GM13977 (cell line): ENCODE measurements around the gene CABP1.
A peak's percentile ranks its signal among the peaks of the same experiment; 100 is the strongest.

Experiments
- DNase-seq: peaks from one replicate; pipeline ENCODE4 v3.0.0; 2012; ENCODE audit warnings: low spot score
- in situ Hi-C: fragments of 300-500 bp; cut with MboI; formaldehyde crosslinking; loops from one replicate; pipeline ENCODE4 v1.12.0; 2022; ENCODE audit warnings: low sequenced_read_pairs, low pct_unique_long_range_greater_than_20kb, mixed read lengths, inconsistent platforms; ENCODE audit not compliant: unreplicated experiment
- TF ChIP-seq, protein P1 (sequence below): IDR thresholded peaks from 2 replicates; pipeline ENCODE4 v1.5.1; 2012; ENCODE audit warnings: mild to moderate bottlenecking, control low read depth; ENCODE audit not compliant: insufficient read depth; ENCODE audit errors: extremely low read depth, missing control alignments

The CABP1 gene

DNA sequence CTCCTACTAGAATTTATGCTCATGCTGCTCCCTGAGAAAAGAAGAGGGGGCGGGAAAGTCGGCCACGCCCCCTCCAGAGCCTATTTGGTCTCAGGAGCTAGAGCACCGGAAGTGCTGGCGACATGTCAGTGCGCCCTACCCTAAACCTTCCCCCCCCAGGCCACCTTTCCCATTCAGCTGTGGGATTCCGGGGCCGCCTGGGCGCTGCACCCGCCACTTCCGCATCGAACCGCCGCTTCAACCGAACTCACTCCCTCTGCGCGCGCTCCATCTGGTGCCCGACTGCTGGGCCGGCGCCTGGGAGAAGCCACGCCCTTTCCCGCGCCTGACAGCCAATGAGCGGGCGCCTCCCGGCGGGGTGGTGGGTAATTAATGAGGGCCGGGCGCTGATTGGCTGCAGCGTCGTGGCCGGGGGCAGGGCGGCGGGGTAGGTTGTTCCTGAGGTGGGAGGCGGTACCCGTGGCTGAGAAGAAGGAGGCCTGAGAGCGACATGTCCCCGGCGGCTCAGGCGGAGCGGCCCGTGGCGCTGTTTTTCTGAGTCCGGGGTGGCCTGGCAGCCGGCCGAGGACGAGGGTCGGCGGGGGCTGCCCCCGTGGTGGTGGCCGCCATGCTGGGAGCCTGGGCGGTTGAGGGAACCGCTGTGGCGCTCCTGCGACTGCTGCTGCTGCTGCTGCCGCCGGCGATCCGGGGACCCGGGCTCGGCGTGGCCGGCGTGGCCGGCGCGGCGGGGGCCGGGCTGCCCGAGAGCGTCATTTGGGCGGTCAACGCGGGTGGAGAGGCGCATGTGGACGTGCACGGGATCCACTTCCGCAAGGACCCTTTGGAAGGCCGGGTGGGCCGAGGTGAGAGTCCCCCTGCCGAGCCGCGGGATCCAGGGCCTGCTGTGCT, 46.5 kb downstream of the CABP1 start, which contains the start of gene MLEC:
Gene MLEC (plus strand): TSS at position 460 of the 888 bp plus-strand sequence. CDS start 148 bp downstream, at position 608.
- in situ Hi-C loops = no loop called here
- TF ChIP-seq, protein P1, sequence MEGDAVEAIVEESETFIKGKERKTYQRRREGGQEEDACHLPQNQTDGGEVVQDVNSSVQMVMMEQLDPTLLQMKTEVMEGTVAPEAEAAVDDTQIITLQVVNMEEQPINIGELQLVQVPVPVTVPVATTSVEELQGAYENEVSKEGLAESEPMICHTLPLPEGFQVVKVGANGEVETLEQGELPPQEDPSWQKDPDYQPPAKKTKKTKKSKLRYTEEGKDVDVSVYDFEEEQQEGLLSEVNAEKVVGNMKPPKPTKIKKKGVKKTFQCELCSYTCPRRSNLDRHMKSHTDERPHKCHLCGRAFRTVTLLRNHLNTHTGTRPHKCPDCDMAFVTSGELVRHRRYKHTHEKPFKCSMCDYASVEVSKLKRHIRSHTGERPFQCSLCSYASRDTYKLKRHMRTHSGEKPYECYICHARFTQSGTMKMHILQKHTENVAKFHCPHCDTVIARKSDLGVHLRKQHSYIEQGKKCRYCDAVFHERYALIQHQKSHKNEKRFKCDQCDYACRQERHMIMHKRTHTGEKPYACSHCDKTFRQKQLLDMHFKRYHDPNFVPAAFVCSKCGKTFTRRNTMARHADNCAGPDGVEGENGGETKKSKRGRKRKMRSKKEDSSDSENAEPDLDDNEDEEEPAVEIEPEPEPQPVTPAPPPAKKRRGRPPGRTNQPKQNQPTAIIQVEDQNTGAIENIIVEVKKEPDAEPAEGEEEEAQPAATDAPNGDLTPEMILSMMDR = peak; percentile 69
- peak; percentile 99 for DNase-seq

DNA sequence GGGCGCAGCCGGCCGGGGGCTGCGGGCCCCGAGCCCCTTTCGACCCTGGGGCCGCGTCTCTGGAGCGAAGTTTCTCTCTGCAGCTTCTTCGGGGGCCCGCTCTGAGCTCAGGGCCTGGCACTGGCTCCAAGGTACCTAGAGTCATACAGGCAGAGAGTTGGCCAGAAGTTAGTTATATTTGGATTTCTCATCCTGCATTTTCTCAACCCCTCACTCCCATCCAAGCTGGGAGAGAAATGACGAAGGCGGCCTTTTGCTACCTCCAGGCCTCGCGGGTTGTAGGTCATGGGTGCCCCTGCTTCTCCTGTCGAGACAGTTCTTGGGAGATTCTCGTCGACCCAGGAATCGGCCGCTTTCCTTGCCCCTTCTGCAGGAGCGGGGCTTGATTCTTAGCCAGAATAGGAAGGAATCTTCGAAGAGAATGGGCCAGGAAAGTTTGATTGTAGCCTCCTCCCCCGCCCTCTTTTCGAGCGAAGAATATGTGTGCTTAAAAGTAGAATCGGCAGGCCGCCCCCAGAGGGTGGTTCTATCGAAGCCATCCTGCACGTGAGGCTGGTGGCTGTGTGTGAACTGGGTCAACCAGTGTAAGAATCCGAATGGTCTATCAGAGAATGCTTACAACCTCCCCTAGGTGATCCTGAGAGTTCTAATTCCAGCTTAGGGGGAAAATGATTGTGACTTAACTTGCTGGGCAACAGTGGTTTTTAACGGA, 47.3 kb downstream of the CABP1 start:
- TF ChIP-seq, protein P1 = no peak
- DNase-seq = no peak

DNA sequence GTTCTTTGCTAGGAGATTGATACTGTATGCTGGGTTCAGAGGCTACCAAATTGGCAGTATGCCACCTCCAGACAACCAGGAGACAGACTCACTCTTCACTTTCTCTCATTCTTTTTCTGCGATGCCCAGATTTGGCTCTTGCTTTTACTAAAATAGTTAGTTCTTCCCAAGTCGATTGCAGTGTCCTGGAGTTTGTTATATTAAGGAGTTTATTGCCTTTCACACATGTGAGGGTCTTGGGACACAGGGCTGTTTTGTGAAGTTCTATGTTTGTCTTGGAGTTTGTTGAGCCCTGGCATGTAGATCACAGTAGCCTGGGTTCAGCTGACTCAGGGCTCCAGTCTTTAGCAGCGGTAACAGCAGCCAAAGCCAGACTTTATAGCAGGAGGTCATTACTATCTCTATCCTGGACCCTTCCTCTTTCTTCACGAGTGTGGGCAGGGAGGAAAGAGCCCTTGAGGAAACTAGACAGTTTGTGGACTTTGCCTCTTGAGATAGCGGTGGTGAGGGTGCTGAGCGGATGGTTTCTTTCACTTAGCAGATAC, 48.2 kb downstream of the CABP1 start:
- TF ChIP-seq, protein P1 = no peak
- no peak for DNase-seq
- in situ Hi-C loops = no loop called here

More for the DNA sequence above, 47.3 kb downstream of the CABP1 start:
- in situ Hi-C loops = no loop called here

DNA sequence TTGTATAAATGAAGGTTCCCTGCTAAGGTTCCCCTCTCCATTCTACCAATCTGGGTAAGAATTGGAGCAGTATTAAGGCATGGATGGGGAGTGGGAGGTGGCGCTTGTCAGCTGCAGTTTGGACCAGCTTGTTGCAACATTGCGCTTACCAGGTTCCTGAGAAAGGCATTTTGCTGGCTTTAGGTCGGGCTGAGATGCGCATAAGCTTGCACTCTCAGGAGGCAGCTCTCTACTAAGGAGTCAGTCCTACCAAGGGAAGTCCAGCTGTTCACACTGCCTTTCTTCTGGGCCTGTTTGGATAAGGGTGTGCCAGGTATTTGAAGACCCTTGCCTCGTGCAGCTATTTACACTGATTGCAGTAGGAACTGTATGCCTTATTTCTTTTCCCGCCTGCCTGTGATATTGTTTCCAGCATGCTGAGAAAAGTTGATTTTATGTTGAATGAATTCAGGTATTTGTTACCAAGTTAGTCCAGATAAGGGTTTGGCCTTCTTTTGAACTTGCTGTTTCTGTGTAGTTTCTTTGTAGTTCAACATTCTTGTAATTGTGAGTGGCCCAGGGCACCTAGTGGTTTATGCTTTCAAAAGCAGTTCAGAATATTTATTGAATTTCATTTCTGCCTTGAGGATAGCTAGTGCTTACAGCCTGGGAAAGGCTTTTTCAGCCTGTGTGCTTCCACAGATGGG, 49.1 kb downstream of the CABP1 start:
- TF ChIP-seq, protein P1 = no peak

DNA sequence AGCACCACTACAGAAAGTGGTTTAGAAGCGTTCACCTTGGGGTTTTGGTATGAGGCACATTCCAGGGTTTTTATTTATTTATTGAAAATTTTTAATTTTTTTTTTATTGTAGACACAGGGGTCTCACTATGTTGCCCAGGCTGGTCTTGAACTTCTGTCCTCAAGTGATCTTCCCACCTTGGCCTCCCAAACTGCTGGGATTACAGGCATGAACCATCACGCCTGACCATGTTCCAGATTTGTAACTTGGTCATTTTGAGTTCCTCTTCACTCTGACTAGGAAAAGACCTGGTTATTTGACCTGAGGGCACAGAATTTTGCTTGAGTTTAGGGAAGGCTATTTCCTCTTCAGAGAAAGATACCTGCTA, 49.6 kb downstream of the CABP1 start:
- TF ChIP-seq, protein P1 = no peak
- in situ Hi-C loops = no loop called here
- no peak for DNase-seq

More for the DNA sequence above, 49.1 kb downstream of the CABP1 start:
- DNase-seq = no peak
- in situ Hi-C loops = no loop called here

DNA sequence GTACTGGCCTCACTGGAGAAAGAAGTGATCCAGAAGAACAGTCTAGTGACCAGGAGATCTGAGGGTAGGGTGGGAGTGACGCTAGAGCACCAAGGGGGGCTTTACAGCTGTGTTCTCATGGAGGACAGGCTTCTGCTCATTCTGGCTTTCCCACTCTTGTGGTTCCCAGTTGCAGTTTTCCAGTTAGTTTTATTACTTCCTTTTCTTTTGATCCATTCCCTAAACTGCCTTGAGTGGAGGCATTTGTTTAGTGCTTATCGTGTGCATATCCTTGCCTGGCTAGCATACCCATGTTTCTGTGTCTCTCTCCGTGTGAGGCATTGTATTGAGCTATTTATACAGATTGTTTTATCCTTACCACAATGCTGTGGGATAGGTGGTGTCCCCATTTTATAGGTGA, 50.6 kb downstream of the CABP1 start:
- in situ Hi-C loops = no loop called here
- TF ChIP-seq, protein P1 = no peak
- DNase-seq = no peak
